Ramos (cell line): Measurements from ENCODE around the gene IPO9.

Experiments
- in situ Hi-C: fragments of 300-500 bp; cut with MboI; formaldehyde crosslinking; loops from one replicate; pipeline ENCODE4 v1.14.3; 2022; ENCODE audit warnings: low sequenced_read_pairs; ENCODE audit not compliant: unreplicated experiment

Gene IPO9

GRCh38 chr1:201885531-201886075 is 56.6 kb downstream of the IPO9 start:
- in situ Hi-C loops, result no loop called here

GRCh38 chr1:201886103-201886885 is 57.3 kb downstream of the IPO9 start:
- in situ Hi-C loops, result no loop called here

- in situ Hi-C loops, result no loop called here
These were observed 58.3 kb downstream of the IPO9 start for GRCh38 chr1:201887116-201887866.

- in situ Hi-C loops, result no loop called here
These were observed 59.5 kb downstream of the IPO9 start, which contains the start of gene SHISA4 for GRCh38 chr1:201888282-201889089. SHISA4 (plus strand) TSS chr1:201888898; CDS start chr1:201888995, 97 bp downstream.

- in situ Hi-C loops, result no loop called here
These were observed 60.4 kb downstream of the IPO9 start for GRCh38 chr1:201889090-201889968.

GRCh38 chr1:201890223-201890622 is 61.3 kb downstream of the IPO9 start:
- in situ Hi-C loops, result no loop called here

- in situ Hi-C loops, result no loop called here
These were observed 62.0 kb downstream of the IPO9 start for GRCh38 chr1:201890806-201891450.

GRCh38 chr1:201891451-201892045 is 62.6 kb downstream of the IPO9 start:
- in situ Hi-C loops, result no loop called here

GRCh38 chr1:201892211-201892610 is 63.3 kb downstream of the IPO9 start:
- in situ Hi-C loops, result no loop called here

GRCh38 chr1:201893431-201893830 is 64.5 kb downstream of the IPO9 start:
- in situ Hi-C loops, result no loop called here

- in situ Hi-C loops, result loop anchor here (5.0 kb wide), 1 partner anchor 78 kb away; no protein-coding TSS in a partner anchor
These were observed 65.6 kb downstream of the IPO9 start for GRCh38 chr1:201894343-201895119.

GRCh38 chr1:201895120-201895665 is 66.2 kb downstream of the IPO9 start:
- in situ Hi-C loops, result loop anchor here (5.0 kb wide), 1 partner anchor 77 kb away; no protein-coding TSS in a partner anchor

GRCh38 chr1:201895913-201896807 is 67.2 kb downstream of the IPO9 start:
- in situ Hi-C loops, result loop anchor here (5.0 kb wide), 1 partner anchor 76 kb away; no protein-coding TSS in a partner anchor

- in situ Hi-C loops, result loop anchor here (5.0 kb wide), 1 partner anchor 75 kb away; no protein-coding TSS in a partner anchor
These were observed 68.0 kb downstream of the IPO9 start for GRCh38 chr1:201896951-201897391.

GRCh38 chr1:201898240-201898894 is 69.4 kb downstream of the IPO9 start:
- in situ Hi-C loops, result loop anchor here (5.0 kb wide), 1 partner anchor 74 kb away; no protein-coding TSS in a partner anchor
